A673 (cell line): Measurements from ENCODE around the gene GIMD1.

Experiments
- CTCF ChIP-seq: fragments of 300-800, 200-600 bp; sonication (generic); conservative IDR thresholded peaks from 2 replicates; pipeline ENCODE4 v1.5.1; 2017; ENCODE audit warnings: low read depth, mild to moderate bottlenecking, antibody characterized with exemption, low read length, moderate library complexity, mixed read lengths
- EZH2 ChIP-seq: fragments of 200-600 bp; sonication (generic); IDR thresholded peaks from 2 replicates; pipeline ENCODE4 v1.6.1; 2017; ENCODE audit warnings: borderline replicate concordance, low read depth, mild to moderate bottlenecking, mixed read lengths, antibody characterized with exemption, low read length; ENCODE audit not compliant: poor library complexity, severe bottlenecking

- TF ChIP-seq EZH2 (no peak), CTCF (no peak)
Observed at GRCh38 chr4:106317815-106318214, 50.8 kb downstream of the GIMD1 start.
